ENCODE measurements around the gene AKIRIN1.
"Not testable (repeated sequence)": the region's sequence is repeated elsewhere in the genome, so short reads cannot be mapped to it uniquely, and the experiment has no call there.

DNA sequence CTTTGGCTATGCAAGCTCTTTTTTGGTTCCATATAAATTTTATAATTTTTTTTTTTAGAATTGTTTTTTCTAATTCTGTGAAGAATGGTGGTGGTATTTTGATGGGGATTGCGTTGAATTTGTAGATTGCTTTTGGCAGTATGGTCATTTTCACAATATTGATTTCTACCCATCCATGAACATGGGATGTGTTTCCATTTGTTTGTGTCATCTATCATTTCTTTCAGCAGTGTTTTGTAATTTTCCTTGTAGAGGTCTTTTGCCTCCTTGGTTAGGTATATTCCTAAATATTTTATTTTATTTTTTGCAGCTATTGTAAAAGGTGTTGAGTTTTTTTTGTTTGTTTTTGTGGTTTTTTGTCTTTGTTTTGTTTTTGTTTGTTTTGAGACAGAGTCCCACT lies 29.4 kb downstream of the AKIRIN1 start:
- TF ChIP-seq, protein P1, sequence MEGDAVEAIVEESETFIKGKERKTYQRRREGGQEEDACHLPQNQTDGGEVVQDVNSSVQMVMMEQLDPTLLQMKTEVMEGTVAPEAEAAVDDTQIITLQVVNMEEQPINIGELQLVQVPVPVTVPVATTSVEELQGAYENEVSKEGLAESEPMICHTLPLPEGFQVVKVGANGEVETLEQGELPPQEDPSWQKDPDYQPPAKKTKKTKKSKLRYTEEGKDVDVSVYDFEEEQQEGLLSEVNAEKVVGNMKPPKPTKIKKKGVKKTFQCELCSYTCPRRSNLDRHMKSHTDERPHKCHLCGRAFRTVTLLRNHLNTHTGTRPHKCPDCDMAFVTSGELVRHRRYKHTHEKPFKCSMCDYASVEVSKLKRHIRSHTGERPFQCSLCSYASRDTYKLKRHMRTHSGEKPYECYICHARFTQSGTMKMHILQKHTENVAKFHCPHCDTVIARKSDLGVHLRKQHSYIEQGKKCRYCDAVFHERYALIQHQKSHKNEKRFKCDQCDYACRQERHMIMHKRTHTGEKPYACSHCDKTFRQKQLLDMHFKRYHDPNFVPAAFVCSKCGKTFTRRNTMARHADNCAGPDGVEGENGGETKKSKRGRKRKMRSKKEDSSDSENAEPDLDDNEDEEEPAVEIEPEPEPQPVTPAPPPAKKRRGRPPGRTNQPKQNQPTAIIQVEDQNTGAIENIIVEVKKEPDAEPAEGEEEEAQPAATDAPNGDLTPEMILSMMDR (conservative IDR thresholded peaks at IDR 0.05; ENCODE audit: low read length), result not testable (repeated sequence)
- not testable (repeated sequence) for TF ChIP-seq EZH2phosphoT487 (IDR thresholded peaks at IDR 0.05; ENCODE audit: borderline replicate concordance)
